DOHH2 (cell line): ENCODE results near the gene WLS.

ENCODE experiments used
- CTCF ChIP-seq: fragments of 200-600 bp; sonication (generic); IDR thresholded peaks from one replicate; pipeline ENCODE4 v1.5.1; 2014; ENCODE audit warnings: antibody characterized with exemption, mild to moderate bottlenecking, low read depth, low read length; ENCODE audit not compliant: poor library complexity, severe bottlenecking
- EZH2phosphoT487 ChIP-seq: fragments of 200-600 bp; sonication (generic); IDR thresholded peaks from 2 replicates; pipeline ENCODE4 v1.6.1; 2017; ENCODE audit warnings: borderline replicate concordance, mild to moderate bottlenecking, antibody characterized with exemption, low read length, moderate library complexity, mixed read lengths

- TF ChIP-seq CTCF (no peak), EZH2phosphoT487 (no peak)
These were observed 96.1 kb downstream of the WLS start for GRCh38 chr1:68136187-68136586.
